ENCODE data around the gene MEGF8. TPM values are rescaled to one million over a fixed set of nuclear protein-coding genes. Genes with fewer than 3 reads are reported as not detected.

The MEGF8 gene
- total and polyA plus RNA-seq, 12 donors, result 10.2 to 44.6 (median 40.2) TPM

DNA sequence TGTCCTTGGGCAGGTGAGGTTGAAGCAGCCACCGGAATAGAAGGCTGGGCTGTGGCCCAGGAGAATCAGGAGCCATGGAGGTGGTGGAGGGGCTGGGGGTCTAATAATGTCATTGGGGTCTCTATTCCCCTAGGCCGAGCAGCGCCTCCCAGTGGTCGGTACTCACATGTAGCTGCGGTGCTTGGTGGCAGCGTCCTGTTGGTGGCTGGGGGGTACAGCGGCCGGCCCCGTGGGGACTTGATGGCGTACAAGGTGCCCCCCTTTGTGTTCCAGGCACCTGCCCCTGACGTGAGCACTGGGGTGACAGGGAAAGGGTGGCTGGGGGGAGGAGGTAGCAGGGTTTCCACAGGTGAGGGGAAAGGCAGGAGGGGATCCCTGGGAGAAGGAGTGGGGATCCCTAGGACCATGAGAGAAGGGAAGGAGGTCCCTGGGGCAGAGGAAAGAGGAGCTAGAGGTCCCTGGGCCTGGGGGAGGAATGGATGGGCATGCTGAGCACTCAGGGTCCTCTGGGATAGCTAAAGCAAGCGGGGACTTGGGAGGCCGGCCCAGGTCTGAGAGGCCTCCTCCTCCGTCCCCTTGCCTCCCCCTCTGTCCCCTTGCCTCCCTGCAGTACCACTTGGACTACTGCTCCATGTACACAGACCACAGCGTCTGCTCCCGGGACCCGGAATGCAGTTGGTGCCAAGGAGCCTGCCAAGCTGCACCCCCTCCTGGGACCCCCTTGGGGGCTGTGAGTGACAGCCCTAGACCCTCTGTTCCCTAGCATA lies 18.1 kb downstream of the MEGF8 start:
- intact Hi-C loops (cut with DNase I), result no loop called here
- Histone ChIP-seq H3K4me3 (no peak overlapping the region), H3K36me3 (peaks cover 0 to 89% (median 21%) of the 10 kb centered on the region in 9 donors), H3K27ac (no peak overlapping the region), H3K4me1 (peaks cover 0 to 4% (median 0%) of the 10 kb centered on the region in 9 donors), H3K27me3 (no peaks in the 10 kb centered on the region), H3K9me3 (no peaks in the 10 kb centered on the region)
- TF ChIP-seq, protein P1, sequence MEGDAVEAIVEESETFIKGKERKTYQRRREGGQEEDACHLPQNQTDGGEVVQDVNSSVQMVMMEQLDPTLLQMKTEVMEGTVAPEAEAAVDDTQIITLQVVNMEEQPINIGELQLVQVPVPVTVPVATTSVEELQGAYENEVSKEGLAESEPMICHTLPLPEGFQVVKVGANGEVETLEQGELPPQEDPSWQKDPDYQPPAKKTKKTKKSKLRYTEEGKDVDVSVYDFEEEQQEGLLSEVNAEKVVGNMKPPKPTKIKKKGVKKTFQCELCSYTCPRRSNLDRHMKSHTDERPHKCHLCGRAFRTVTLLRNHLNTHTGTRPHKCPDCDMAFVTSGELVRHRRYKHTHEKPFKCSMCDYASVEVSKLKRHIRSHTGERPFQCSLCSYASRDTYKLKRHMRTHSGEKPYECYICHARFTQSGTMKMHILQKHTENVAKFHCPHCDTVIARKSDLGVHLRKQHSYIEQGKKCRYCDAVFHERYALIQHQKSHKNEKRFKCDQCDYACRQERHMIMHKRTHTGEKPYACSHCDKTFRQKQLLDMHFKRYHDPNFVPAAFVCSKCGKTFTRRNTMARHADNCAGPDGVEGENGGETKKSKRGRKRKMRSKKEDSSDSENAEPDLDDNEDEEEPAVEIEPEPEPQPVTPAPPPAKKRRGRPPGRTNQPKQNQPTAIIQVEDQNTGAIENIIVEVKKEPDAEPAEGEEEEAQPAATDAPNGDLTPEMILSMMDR (IDR thresholded peaks at IDR 0.05), result peak in 1 of 9 donors; percentile 11
- ATAC-seq (peak in 2 of 8 donors; percentile 13 to 45), DNase-seq (no peak)
- 87 to 88% methylated on average over 17 of the region's 17 CpGs for WGBS, 2 donors

DNA sequence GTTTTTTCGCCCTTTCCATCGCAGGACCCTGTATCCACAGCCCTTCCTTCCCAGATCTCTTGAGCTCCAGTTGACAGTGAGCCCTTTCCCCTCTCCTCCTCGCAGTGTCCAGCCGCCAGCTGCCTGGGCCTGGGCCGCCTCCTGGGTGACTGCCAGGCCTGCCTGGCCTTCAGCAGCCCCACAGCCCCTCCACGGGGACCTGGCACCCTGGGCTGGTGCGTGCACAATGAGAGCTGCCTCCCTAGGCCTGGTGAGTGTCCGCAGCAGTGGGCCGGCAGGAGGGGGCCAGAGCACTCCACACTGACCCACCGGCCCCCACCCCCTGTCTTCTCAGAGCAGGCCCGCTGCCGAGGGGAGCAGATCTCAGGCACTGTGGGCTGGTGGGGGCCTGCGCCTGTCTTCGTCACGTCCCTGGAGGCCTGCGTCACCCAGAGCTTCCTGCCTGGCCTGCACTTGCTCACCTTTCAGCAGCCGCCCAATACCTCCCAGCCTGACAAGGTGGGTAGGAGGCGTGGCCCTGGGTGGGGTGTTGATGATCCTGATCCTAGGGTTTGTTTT lies 19.0 kb downstream of the MEGF8 start:
- Histone ChIP-seq H3K4me3 (no peak overlapping the region), H3K27me3 (no peaks in the 10 kb centered on the region), H3K4me1 (peaks cover 0 to 4% (median 0%) of the 10 kb centered on the region in 9 donors), H3K9me3 (no peaks in the 10 kb centered on the region), H3K36me3 (peaks cover 0 to 91% (median 21%) of the 10 kb centered on the region in 9 donors), H3K27ac (no peak overlapping the region)
- intact Hi-C loops (cut with DNase I), result no loop called here
- WGBS, 2 donors, result 91% methylated on average over 18 of the region's 18 CpGs
- ATAC-seq (peak in 1 of 8 donors; percentile 19), DNase-seq (no peak)
- TF ChIP-seq, protein P1 (IDR thresholded peaks at IDR 0.05), result no peak

DNA sequence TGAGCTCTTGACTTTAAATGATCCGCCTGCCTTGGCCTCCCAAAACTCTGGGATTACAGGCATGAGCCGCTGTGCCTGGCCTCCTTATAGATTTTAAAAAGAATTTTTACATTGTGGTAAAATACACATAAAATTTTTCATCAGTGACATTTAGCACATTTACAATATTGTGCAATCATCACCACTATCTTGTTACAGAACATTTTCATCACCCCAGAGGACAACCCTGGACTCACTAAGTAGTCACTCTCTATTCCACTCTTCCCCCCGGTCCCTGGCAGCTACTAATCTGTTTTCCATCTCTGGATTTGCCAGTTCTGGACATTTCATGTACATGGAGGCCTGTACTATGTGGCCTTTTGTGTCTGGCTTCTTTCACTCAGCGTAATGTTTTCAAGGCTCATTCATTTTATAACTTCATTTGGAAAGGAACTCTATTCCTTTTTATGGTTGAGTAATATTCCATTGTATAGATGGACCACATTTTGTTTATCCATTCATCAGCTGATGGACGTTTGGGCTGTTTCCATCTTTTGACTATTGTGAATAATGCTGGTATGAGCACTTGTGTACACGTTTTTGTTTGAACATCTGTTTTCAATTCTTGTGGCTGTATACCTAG lies 19.9 kb downstream of the MEGF8 start:
- intact Hi-C loops (cut with DNase I), result loop anchor here in 1 of 10 donors (1.0 kb wide), 1 partner anchor 19 kb away; no protein-coding TSS in a partner anchor
- ATAC-seq, result no peak
- no peaks in the 10 kb centered on the region for H3K27me3 ChIP-seq
- peaks cover 0 to 4% (median 0%) of the 10 kb centered on the region in 9 donors for H3K4me1 ChIP-seq
- TF ChIP-seq, protein P1 (IDR thresholded peaks at IDR 0.05), result no peak
- no peak for DNase-seq
- H3K4me3 ChIP-seq, result no peak overlapping the region
- H3K36me3 ChIP-seq, result peaks cover 0 to 91% (median 21%) of the 10 kb centered on the region in 9 donors
- WGBS, 2 donors, result 90% methylated on average over 6 of the region's 6 CpGs
- H3K27ac ChIP-seq, result no peak overlapping the region
- no peaks in the 10 kb centered on the region for H3K9me3 ChIP-seq

DNA sequence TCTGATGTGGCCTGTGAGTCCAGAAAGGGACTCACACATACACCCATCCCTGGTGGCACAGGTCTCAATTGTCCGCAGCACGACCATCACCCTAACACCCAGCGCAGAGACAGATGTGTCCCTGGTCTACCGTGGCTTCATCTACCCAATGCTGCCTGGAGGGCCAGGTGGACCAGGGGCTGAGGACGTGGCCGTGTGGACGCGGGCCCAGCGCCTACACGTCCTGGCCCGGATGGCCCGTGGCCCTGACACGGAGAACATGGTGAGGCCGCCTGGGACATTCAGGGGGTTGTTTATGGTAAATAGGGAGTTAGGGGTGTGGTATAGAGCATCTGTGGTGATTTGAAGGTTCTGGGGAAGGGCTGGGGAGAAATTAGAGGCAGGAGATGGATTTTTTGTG lies 22.8 kb downstream of the MEGF8 start:
- DNase-seq (no peak), ATAC-seq (no peak)
- H3K27ac ChIP-seq, result no peak overlapping the region
- intact Hi-C loops (cut with DNase I), result no loop called here
- H3K4me1 ChIP-seq, result peaks cover 0 to 4% (median 0%) of the 10 kb centered on the region in 9 donors
- H3K4me3 ChIP-seq, result no peak overlapping the region
- WGBS, 2 donors, result 96 to 97% methylated on average over 14 of the region's 14 CpGs
- H3K9me3 ChIP-seq, result no peaks in the 10 kb centered on the region
- TF ChIP-seq, protein P1 (IDR thresholded peaks at IDR 0.05), result no peak
- no peaks in the 10 kb centered on the region for H3K27me3 ChIP-seq
- H3K36me3 ChIP-seq, result peaks cover 0 to 96% (median 18%) of the 10 kb centered on the region in 9 donors
